ENCODE data around the gene OCSTAMP.
A peak's percentile ranks its signal among the peaks of the same experiment; 100 is the strongest.

DNA sequence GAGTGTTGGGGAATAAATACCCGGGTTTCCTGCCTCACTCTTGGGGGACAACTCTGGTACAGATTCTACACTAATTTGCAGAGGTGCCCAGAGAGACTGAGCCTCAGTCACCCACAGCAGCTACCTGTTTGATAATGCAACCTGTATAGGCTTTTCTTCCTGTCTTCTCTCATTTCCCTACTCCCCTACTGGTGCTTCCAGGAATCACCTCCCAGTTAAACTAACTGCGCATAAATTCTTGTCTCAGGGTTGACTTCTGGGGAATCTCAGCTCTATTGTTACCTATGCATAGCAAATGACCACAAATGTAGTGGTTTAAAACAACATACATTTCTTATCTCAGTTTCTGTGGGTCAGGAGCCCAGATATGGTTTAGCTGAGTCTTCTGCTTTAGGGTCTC, 11.3 kb downstream of the OCSTAMP start:
- TF ChIP-seq, protein P1, sequence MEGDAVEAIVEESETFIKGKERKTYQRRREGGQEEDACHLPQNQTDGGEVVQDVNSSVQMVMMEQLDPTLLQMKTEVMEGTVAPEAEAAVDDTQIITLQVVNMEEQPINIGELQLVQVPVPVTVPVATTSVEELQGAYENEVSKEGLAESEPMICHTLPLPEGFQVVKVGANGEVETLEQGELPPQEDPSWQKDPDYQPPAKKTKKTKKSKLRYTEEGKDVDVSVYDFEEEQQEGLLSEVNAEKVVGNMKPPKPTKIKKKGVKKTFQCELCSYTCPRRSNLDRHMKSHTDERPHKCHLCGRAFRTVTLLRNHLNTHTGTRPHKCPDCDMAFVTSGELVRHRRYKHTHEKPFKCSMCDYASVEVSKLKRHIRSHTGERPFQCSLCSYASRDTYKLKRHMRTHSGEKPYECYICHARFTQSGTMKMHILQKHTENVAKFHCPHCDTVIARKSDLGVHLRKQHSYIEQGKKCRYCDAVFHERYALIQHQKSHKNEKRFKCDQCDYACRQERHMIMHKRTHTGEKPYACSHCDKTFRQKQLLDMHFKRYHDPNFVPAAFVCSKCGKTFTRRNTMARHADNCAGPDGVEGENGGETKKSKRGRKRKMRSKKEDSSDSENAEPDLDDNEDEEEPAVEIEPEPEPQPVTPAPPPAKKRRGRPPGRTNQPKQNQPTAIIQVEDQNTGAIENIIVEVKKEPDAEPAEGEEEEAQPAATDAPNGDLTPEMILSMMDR (IDR thresholded peaks at IDR 0.05), result 0 out of 2 replicates have a peak, but pooled peaks have one; percentile 14
- no peak for TF ChIP-seq ZFX (IDR thresholded peaks at IDR 0.05; ENCODE audit: borderline replicate concordance)

All from 22Rv1 (cell line).